Forelimb muscle (tissue), 1 donor: ENCODE data around the gene TMEM225B. TPM values are rescaled to one million over a fixed set of nuclear protein-coding genes. Genes with fewer than 3 reads are reported as not detected.
A peak's percentile ranks its signal among the peaks of the same experiment; 100 is the strongest.
"Not testable (repeated sequence)": the region's sequence is repeated elsewhere in the genome, so short reads cannot be mapped to it uniquely, and the experiment has no call there.

Experiments used
- DNase-seq: peaks from one replicate; pipeline ENCODE4 v3.0.0-alpha.2; 2013; ENCODE audit warnings: low read depth
- polyA plus RNA-seq: library from polyadenylated mRNA; unstranded; fragments of 120-200 nt; gene quantifications from one replicate; pipeline ENCODE4 v1.2.1, GENCODE V29; 2013; ENCODE audit not compliant: insufficient read length

Gene TMEM225B
- polyA plus RNA-seq, 1 donor, result 0.77 TPM

GRCh38 chr7:99579281-99579955 is 18.6 kb upstream of the TMEM225B start:
- no peak for DNase-seq

- no peak for DNase-seq
Measured at GRCh38 chr7:99579956-99580777, 17.9 kb upstream of the TMEM225B start.

GRCh38 chr7:99580778-99581332 is 17.2 kb upstream of the TMEM225B start:
- not testable (repeated sequence) for DNase-seq

DNA sequence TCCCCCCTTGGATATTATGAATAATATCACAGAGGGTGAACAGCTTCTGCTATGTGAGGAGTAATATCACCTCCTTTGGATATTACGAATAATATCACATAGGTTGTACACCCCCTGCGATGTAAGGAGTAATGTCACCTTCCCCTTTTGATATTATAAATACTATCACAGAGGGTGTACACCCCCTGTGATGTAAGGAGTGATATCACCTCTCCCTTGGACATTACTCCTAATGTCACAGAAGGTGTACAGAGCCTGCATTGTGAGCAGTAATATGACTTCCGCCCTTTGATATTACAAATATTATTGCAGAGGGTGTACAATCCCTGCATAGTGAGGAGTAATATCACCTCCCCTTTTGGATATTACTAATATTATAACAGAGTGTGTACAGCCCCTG is 9.2 kb upstream of the TMEM225B start:
- DNase-seq, result no peak

GRCh38 chr7:99594948-99595745 is 2.9 kb upstream of the TMEM225B start:
- DNase-seq, result no peak

GRCh38 chr7:99596408-99596955 is 1.6 kb upstream of the TMEM225B start:
- DNase-seq, result no peak

DNA sequence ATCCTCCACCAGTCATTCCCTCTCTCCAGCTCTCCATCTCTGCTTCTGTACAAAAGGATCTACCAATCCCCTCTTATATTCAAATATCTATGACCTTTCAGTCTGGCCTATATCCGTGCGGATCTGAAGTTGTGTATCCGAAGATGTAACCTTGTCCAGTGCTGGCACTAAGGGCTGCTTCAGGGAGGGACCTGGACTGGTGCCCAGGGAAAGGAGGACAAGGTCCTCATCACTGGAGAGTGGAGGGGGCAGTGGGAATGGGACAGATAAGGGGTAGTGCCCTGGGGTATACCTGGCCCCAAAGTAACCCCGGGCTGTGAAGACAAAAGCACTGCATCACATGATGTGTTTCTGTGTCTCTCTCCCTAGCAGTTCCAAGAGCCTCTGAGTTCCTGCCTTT is 1.8 kb downstream of the TMEM225B start:
- no peak for DNase-seq

GRCh38 chr7:99601656-99602310 is 3.7 kb downstream of the TMEM225B start:
- DNase-seq, result no peak

- no peak for DNase-seq
Measured at GRCh38 chr7:99605527-99605926, 7.5 kb downstream of the TMEM225B start.

- DNase-seq, result no peak
Measured at GRCh38 chr7:99606531-99606930, 8.5 kb downstream of the TMEM225B start.

DNA sequence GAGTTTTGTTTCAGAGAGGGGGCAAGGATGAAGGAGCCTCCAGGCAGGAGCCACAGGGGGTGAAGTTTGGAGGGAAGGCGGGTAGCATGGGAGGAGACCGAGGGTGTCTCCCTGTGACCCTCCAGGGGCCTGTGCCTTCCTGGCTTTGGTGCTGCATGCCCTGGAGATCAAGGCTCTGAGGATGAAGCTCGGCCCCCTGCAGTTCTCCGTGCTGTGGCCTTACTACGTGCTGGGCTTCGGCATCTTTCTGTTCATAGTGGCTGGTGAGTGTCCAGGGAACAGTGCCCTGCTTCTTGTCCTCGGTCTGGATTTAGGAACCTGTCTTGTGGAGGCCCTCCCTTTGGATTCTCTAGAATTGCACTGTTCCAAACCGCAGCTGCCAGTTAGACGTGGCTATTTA is 9.5 kb downstream of the TMEM225B start:
- no peak for DNase-seq

GRCh38 chr7:99614495-99614894 is 16.4 kb downstream of the TMEM225B start:
- DNase-seq, result no peak

DNA sequence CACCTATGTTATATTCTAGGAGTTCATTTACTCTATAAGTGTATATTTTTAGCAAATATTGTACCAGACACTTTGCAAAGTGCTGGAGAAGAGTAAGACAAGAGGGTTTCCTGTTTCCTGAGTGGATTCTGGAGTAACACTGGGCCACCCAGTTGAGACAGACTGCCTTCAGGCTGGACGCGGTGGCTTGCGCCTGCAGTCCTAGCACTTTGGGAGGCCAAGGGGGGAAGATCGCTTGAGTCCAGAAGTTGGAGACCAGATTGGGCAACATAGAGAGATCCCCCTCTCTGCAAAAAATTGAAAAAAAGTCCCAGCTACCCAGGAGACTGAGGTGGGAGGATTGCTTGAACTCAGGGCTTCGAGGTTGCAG is 17.9 kb downstream of the TMEM225B start:
- DNase-seq, result no peak

- peak; percentile 84 for DNase-seq
Measured at GRCh38 chr7:99616359-99617191, 18.5 kb downstream of the TMEM225B start, which contains the start of gene ZSCAN25. Gene ZSCAN25 (plus strand): TSS chr7:99616946. CDS start chr7:99619607, 2,661 bp downstream.

GRCh38 chr7:99617192-99617781 is 19.2 kb downstream of the TMEM225B start:
- DNase-seq, result no peak

- no peak for DNase-seq
Measured at GRCh38 chr7:99618726-99619125, 20.7 kb downstream of the TMEM225B start.

DNA sequence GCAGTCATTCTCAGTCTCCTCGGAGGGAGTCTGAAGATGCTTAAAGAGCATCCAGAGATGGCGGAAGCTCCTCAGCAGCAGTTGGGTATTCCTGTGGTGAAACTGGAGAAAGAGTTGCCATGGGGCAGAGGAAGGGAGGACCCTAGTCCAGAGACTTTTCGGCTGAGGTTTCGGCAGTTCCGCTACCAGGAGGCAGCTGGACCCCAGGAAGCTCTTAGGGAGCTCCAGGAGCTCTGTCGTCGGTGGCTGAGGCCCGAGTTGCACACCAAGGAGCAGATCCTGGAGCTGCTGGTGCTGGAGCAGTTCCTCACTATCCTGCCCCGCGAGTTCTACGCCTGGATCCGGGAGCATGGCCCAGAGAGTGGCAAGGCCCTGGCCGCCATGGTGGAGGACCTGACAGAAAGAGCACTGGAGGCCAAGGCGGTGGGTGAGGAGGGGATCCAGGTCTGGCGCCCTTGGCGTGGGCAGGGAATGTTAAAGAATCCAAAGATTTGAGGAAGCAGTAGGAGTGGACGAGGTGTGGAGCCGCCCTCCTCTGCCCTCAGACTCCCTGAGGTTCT is 21.6 kb downstream of the TMEM225B start:
- DNase-seq, result no peak

DNA sequence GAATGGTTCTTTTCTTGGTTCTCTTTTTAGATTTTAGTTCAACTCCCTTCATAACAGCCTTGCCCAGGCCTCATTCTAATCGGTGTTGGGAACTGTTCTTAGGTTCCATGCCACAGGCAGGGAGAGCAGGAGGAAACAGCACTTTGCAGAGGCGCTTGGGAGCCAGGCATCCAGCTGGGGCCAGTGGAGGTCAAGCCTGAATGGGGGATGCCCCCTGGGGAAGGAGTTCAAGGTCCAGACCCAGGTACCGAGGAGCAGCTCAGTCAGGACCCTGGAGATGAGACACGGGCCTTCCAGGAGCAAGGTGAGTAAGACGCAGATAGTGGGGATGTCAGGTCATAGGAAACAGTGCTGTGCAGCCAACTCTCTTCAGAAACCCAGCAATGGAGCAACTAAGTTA is 23.2 kb downstream of the TMEM225B start:
- no peak for DNase-seq

- DNase-seq, result no peak
Measured at GRCh38 chr7:99622596-99622995, 24.5 kb downstream of the TMEM225B start.
